ENCODE results near the gene RTN4R.

DNA sequence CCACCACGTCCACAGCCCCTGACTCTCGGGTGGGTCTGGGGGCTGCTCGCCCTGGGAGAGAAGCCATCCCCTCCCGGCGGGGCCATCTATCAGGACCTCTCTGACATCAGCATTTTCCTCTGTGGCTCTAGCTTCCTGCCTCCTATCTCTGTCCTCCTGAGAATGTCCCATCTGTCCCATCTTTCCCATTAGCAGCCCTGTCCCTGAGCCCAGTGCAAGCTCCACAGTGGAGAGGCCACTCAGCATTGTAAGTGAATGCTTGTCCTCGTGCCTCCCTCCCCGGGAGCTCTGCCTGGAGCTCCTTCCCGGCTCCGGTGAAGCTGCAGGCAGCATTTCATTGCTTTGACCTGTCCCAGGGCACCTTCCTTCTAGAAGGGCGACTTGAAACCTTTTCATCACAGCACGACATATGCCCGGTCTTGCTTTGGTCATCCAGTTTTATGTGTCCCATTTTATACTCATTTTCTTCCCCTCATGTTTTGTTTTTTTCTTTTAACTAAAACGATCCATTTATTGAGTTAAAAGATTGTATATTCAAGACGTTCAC lies 49.7 kb downstream of the RTN4R start:
- no peak for TF ChIP-seq SMC3 (IDR thresholded peaks at IDR 0.05; ENCODE audit: low read depth, low read length)
- TF ChIP-seq, protein P1, sequence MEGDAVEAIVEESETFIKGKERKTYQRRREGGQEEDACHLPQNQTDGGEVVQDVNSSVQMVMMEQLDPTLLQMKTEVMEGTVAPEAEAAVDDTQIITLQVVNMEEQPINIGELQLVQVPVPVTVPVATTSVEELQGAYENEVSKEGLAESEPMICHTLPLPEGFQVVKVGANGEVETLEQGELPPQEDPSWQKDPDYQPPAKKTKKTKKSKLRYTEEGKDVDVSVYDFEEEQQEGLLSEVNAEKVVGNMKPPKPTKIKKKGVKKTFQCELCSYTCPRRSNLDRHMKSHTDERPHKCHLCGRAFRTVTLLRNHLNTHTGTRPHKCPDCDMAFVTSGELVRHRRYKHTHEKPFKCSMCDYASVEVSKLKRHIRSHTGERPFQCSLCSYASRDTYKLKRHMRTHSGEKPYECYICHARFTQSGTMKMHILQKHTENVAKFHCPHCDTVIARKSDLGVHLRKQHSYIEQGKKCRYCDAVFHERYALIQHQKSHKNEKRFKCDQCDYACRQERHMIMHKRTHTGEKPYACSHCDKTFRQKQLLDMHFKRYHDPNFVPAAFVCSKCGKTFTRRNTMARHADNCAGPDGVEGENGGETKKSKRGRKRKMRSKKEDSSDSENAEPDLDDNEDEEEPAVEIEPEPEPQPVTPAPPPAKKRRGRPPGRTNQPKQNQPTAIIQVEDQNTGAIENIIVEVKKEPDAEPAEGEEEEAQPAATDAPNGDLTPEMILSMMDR (IDR thresholded peaks at IDR 0.05): no peak
- no peak for TF ChIP-seq CHD2 (IDR thresholded peaks at IDR 0.05; ENCODE audit: low read length, partially characterized antibody)
- no peak for TF ChIP-seq YY1 (IDR thresholded peaks at IDR 0.05; ENCODE audit: low read depth)
- no peak for TF ChIP-seq USF2 (IDR thresholded peaks at IDR 0.05; ENCODE audit: borderline replicate concordance, low read depth, low read length)
- TF ChIP-seq EZH2phosphoT487 (IDR thresholded peaks at IDR 0.05; ENCODE audit: borderline replicate concordance, low read depth): no peak
- no peak for TF ChIP-seq FOSL2 (IDR thresholded peaks at IDR 0.05; ENCODE audit: borderline replicate concordance, low read depth)
- no peak for TF ChIP-seq JUND (IDR thresholded peaks at IDR 0.05)
- TF ChIP-seq EP300 (IDR thresholded peaks at IDR 0.05; ENCODE audit: borderline replicate concordance in 1 of 2, low read depth in 1 of 2, low read length in 1 of 2): no peak
- no peak for TF ChIP-seq SIN3A (IDR thresholded peaks at IDR 0.05; ENCODE audit: borderline replicate concordance, low read depth, low read length)
- TF ChIP-seq, protein P2, sequence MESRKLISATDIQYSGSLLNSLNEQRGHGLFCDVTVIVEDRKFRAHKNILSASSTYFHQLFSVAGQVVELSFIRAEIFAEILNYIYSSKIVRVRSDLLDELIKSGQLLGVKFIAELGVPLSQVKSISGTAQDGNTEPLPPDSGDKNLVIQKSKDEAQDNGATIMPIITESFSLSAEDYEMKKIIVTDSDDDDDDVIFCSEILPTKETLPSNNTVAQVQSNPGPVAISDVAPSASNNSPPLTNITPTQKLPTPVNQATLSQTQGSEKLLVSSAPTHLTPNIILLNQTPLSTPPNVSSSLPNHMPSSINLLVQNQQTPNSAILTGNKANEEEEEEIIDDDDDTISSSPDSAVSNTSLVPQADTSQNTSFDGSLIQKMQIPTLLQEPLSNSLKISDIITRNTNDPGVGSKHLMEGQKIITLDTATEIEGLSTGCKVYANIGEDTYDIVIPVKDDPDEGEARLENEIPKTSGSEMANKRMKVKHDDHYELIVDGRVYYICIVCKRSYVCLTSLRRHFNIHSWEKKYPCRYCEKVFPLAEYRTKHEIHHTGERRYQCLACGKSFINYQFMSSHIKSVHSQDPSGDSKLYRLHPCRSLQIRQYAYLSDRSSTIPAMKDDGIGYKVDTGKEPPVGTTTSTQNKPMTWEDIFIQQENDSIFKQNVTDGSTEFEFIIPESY (IDR thresholded peaks at IDR 0.05; ENCODE audit: borderline replicate concordance, low read depth): no peak
- no peak for TF ChIP-seq ELF1 (IDR thresholded peaks at IDR 0.05)
